ENCODE data around the gene DCAF6.

DNA sequence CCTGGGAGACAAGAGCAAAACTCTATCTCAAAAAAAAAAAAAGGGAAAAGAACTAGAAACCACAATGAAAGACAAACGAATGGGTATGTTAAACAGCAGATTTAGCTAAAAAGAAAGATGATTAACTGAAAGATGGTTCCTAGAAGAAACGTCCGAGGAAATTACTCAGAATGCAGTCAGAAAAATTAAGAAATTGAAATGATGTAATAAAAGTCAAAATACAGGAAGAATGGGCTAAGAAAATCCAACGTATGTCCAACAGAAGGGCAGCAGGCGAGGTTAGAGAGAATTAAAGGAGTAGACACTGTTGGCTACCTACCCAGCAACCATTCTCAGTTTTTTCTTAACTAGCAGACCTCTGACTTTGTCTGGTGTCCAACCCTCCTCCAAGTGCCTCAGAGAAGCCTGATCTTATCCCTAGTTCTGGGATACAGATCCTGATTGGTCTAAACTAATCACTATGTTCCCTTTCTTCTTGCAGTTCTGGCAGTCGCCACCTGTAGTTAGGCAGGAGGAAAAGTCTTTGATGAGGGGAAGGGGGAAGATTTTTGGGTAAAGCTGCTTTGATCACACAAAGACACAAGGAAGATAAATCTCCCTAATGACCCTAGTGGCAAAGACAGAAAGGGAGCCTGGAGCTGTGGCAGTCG lies 174.5 kb downstream of the DCAF6 start:
- TF ChIP-seq, protein P1, sequence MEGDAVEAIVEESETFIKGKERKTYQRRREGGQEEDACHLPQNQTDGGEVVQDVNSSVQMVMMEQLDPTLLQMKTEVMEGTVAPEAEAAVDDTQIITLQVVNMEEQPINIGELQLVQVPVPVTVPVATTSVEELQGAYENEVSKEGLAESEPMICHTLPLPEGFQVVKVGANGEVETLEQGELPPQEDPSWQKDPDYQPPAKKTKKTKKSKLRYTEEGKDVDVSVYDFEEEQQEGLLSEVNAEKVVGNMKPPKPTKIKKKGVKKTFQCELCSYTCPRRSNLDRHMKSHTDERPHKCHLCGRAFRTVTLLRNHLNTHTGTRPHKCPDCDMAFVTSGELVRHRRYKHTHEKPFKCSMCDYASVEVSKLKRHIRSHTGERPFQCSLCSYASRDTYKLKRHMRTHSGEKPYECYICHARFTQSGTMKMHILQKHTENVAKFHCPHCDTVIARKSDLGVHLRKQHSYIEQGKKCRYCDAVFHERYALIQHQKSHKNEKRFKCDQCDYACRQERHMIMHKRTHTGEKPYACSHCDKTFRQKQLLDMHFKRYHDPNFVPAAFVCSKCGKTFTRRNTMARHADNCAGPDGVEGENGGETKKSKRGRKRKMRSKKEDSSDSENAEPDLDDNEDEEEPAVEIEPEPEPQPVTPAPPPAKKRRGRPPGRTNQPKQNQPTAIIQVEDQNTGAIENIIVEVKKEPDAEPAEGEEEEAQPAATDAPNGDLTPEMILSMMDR (IDR thresholded peaks at IDR 0.05; ENCODE audit: low read depth, low read length): no peak
- TF ChIP-seq EZH2phosphoT487 (IDR thresholded peaks at IDR 0.05; ENCODE audit: low read depth): no peak
